Superior temporal gyrus (tissue), 1 donor: Measurements from ENCODE around the gene FAM43B.
A peak's percentile ranks its signal among the peaks of the same experiment; 100 is the strongest.

Source experiments
- DNase-seq: peaks from one replicate; pipeline ENCODE4 v3.0.0-alpha.2; 2016; ENCODE audit errors: extremely low spot score

Gene FAM43B

GRCh38 chr1:20551161-20551560 is 1.2 kb upstream of the FAM43B start:
- no peak for DNase-seq

- no peak for DNase-seq
Measured at GRCh38 chr1:20552728-20553445, 514 bp downstream of the FAM43B start.

GRCh38 chr1:20555025-20555757 is 2.8 kb downstream of the FAM43B start:
- peak; percentile 44 for DNase-seq

- DNase-seq: no peak
Measured at GRCh38 chr1:20555758-20556120, 3.4 kb downstream of the FAM43B start.

- DNase-seq: peak; percentile 36
Measured at GRCh38 chr1:20558191-20558590, 5.8 kb downstream of the FAM43B start.

- no peak for DNase-seq
Measured at GRCh38 chr1:20560966-20561365, 8.6 kb downstream of the FAM43B start.

- no peak for DNase-seq
Measured at GRCh38 chr1:20565234-20565633, 12.9 kb downstream of the FAM43B start.

GRCh38 chr1:20569523-20570098 is 17.2 kb downstream of the FAM43B start:
- no peak for DNase-seq

- no peak for DNase-seq
Measured at GRCh38 chr1:20571427-20571826, 19.1 kb downstream of the FAM43B start.

- no peak for DNase-seq
Measured at GRCh38 chr1:20573987-20574386, 21.6 kb downstream of the FAM43B start.

- peak; percentile 26 for DNase-seq
Measured at GRCh38 chr1:20574686-20575540, 22.5 kb downstream of the FAM43B start.

- DNase-seq: no peak
Measured at GRCh38 chr1:20575541-20576336, 23.4 kb downstream of the FAM43B start.

GRCh38 chr1:20578062-20578461 is 25.7 kb downstream of the FAM43B start:
- no peak for DNase-seq

GRCh38 chr1:20578721-20579395 is 26.5 kb downstream of the FAM43B start:
- DNase-seq: no peak

- DNase-seq: no peak
Measured at GRCh38 chr1:20584890-20585289, 32.5 kb downstream of the FAM43B start.

GRCh38 chr1:20586953-20587660 is 34.7 kb downstream of the FAM43B start:
- no peak for DNase-seq

- DNase-seq: no peak
Measured at GRCh38 chr1:20587661-20588053, 35.3 kb downstream of the FAM43B start.

- DNase-seq: no peak
Measured at GRCh38 chr1:20588634-20589225, 36.4 kb downstream of the FAM43B start, which contains the start of gene CDA. Gene CDA (plus strand): TSS chr1:20589097. CDS start chr1:20589130, 33 bp downstream.
